Cortex of kidney (tissue), 1 donor: Measurements from ENCODE around the gene LRIG1.

Experiments
- DNase-seq: peaks from one replicate; lab custom pipeline; 2025; lab: John Stamatoyannopoulos, UW

LRIG1 gene

DNA sequence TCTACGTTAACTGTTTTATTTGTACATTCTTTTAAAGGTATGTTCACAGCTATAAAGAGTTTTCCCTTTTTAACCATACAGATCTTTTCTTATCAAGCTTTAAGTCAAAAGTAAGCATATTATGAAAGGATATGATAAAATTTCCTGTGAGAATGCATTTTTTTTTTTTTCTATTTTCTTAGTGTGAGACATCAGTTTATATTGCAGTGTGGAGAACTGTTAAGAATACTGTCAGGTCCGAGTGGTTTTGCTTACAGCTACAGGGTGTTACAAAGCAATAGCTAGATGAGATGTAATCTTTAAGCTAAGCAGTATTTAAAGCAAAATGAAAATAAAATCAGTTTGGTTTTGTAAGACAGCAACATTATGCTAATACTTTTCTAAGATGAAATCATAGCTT is 146.8 kb downstream of the LRIG1 start:
- DNase-seq = no peak

DNA sequence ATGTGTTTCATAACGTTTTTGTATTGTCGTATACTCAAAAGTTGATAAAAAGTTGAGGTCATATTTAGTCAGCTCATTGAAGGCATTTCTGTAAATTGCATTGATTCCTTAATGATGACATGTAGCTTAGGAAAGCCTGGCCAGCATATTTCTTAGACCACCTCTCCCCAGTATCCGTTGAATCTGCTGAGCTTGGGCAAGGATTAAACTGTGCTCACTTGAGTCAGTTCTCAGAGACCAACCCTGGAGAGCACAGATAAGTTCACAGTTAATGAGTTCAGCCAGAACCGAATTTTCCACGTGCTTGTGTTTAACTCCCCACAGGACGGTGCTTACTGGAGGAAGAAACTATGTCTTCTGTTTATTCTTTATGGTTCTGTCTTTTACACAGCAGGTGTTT is 147.3 kb downstream of the LRIG1 start:
- no peak for DNase-seq

DNA sequence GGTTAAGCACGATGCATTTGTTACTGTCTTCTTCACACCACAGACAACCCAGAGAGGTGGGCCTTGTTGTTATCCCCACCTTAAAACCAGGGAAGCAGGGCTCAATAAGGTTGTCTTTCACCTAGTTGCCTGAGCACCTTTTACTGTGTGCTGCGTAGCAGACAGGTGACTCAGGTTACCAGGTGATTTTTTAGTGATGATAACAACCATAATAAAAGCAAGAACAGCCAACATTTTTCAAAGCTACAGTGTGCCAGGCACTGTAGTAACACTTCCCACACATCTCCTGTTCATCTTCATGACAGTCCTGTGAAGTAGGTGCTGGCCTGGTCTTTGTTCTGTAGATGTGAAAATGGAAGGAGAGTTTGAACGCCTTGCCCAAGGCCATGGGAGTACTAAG is 147.8 kb downstream of the LRIG1 start:
- no peak for DNase-seq

DNA sequence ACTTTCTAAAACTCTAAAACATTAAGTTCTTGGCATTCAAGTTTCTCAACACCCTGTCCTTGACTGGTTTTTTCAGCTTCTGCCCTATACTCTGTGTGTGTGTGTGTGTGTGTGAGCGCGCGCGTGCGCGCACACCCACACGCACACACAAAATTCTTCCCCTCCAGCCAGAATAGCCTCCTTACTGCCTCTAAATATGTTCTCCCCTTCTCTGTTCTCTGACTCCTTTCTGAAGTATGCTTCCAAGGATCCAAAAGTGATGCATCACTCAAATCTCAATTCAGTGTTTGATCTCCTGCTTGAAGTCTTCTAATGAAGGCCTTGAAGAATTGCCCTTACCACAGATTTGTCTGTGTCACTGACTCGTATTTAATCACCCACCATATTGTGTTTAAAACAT is 150.2 kb downstream of the LRIG1 start:
- no peak for DNase-seq

DNA sequence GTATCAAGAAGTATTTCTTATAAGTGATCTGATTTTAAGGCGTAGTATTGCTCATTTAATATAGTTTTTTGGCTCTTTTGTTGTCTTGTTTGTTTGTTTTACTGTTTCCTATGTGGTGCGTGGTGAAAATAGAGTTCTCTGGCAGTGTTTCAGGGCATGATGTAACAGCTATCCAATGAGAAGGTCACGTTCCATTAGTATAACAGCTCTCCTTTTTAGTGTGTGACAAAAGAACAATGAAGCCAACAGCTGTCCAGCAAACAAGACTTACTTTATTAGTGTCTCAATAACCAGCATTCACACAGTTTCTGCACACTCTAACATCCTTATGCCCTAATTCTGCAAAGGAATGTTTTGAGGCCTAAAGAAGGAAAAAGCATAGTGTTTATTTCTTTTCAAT is 152.1 kb downstream of the LRIG1 start:
- no peak for DNase-seq

DNA sequence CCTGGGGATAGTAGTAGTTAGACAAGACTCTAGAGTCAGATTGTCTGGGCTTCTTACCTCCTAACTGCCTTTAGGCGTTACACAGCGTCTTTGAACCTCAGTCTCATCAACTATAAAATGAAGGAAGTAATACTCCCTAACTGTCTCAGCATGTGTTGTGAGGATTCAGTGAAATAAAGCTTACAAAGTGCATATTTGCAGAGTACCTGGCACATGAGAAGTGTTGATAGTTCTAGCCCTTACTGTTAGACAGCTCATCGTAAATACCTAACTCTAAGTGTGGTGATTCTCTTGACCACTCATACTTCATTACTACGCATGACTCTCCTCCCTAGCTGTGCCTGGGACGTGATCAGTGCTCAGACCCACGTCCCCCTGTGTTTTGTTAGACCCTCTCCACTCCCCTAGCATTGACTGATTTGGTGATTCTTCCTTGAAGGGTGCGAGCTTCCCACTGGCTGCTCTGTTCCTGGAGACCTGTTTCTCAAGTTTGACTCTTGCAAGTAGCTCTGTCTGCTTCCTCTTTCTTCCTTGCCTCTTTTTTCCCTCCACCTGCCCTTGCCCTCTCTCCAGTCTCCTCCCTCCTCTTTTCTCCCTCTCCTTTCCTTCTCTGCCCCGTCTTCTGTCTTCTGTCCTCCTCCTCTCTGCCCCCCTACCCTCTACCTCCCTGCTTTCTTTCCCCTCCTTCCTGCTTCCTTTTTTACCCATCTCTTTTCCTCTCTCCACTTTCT is 155.8 kb downstream of the LRIG1 start:
- no peak for DNase-seq

DNA sequence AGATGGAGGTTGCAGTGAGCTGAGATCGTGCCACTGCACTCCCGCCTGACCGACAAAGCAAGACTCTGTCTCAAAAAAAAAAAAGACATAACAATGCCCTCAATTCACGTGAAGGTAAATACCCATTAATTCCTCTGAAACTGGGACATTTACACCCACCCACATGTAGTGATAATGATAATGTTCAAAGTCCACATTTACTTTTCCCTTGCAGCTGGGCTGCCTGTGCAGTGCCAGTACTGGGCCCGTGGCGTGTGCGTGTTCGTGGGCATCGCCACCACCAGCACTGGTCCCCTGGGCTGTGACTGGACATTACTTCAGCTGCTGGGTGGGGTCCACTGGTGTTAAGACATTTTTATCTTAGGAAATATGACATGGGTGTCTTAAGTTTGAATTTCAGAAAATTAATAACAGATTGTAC is 156.4 kb downstream of the LRIG1 start:
- no peak for DNase-seq

DNA sequence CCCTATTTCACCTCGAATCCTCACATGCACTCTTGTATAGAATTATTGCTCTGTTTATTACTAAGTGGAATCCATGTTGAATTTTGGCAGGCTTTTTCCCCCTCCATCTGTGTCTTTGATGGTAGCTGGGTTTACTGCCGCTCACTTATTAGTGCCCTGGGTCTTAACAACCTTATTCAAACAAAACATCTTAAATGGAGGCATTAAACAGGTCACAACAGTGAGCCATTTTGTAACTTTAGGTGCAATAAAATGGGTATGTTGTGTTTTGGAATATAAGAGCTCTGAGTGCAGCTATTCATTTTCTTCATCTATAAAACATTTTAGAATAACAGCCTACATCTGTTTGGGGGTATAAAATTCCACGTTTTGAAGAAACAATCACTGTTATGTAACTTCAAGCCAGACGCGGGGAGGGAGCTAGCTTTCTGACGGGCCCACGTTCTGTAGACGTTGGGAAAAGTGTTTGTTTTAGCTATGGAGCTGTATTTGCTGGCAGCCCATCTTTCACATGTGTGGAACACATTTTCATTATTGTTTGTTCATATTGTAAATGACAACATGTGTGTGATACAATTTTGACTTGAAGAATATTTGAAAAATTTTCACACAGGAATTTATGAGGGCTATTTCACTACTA is 158.0 kb downstream of the LRIG1 start:
- DNase-seq = no peak

DNA sequence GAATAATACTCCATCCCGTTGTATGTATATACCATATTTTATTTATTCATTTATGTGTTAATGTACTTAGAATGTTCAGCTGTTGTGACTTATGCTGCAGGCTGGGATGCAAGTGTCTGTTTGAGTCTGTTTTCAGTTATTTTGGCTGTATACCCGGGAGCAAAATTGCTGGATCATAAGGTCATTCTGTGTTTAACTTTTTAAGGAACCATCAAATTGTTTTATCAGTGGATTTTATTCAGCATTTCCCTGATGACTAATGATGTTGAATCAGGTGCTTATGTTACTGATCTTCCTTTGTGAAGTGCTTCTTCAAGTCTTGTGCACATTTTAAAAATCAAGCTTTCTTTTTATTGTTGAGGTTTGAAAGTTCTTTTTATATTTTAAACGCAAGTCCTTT is 161.9 kb downstream of the LRIG1 start:
- no peak for DNase-seq

DNA sequence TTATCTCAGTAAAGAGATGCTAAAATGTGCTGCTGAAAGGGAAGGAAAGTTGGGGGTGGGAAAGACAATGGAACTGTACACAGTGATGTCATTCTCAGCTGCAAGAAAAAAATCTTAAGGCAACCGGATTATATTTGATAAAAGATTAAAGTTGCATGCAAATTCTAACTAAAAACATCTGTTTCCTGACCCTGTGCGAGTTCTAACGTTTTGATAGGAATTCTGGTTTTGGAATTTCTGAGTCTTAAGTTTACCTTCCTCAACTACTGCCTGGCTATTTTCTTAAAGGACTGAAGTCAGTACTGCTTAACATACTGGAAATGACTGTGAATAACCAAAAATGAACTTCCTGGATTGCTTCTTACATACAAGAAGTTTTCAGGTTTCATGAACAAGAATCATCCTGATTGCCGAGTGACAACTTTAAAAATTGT is 164.5 kb downstream of the LRIG1 start:
- DNase-seq = no peak

DNA sequence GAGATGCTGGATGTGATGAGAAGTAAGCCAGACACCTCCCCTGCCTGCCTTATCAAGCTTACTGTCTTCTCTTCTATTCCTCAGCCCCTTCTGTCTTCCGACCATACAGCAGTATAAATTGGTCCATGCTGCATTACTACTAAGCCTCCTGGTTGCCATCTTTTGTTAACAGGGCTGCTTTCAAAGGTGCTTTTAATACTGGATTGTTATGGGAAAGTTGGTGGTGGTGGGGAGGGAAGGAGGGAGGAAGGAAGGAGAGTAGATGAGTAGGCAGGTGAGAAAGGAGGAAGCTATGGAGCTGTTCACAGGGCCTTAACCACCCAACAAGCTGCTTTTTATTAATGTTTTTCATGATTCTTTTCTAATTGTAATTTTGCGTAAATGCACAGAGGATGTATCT is 165.2 kb downstream of the LRIG1 start:
- DNase-seq = no peak
